ENCODE results near the gene COQ8A. TPM values are rescaled to one million over a fixed set of nuclear protein-coding genes. Genes with fewer than 3 reads are reported as not detected.
A peak's percentile ranks its signal among the peaks of the same experiment; 100 is the strongest.

The COQ8A gene
- total RNA-seq, 1 donor = 14.1 TPM

DNA sequence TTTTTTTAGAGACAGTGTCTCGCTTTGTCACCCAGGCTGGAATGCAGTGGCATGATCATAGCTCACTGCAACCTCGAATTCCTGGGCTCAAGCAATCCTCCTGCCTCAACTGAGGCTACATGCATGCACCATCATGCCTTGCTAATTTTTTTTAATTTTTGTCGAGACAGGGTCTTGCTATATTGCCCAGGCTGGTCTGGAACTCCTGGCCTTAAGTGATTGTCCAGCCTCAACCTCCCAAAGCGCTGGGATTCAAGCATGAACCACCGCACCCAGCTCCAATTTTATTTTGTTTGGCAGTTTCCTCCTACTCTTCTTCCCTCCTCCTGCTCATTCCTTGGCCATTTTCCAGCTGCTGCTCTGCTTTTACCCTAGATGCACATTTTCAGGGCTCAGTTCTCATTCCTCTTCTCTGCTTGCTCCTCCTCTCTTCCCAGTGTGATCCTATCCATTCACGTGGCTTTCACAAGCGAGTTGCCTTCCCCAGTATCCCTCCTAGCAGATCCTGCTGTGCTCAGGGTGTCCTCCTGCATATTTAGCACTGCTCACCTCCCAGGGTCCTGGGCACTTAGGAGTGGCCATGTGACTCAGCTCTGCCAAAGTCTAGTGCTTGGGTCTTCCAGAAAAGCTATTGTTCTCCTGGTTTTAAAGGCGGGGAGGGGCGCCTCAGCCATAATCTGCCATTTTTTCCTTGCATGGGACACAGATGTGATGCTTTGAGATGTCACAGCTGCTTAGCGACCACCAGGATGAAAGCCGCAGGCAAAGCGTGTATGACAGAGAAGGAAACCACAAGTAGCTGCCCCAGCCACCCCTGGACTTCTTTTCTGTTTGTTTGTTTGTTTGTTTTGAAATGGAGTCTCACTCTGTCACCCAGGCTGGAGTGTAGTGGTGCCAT, 36.0 kb upstream of the COQ8A start:
- Histone ChIP-seq H3K79me2 (ENCODE audit: insufficient read depth, low read length) (no peaks in the 10 kb centered on the region), H2AFZ (ENCODE audit: low read length) (peak overlapping the region; percentile 65), H3K4me1 (ENCODE audit: insufficient read depth, low read length) (peaks cover 8% of the 10 kb centered on the region), H3K4me2 (ENCODE audit: insufficient read depth, low read length) (no peak overlapping the region), H3K36me3 (ENCODE audit: insufficient read depth, low read length) (no peaks in the 10 kb centered on the region), H4K20me1 (ENCODE audit: insufficient read depth, low read length) (no peaks in the 10 kb centered on the region), H3K4me3 (ENCODE audit: insufficient read depth, low read length) (no peak overlapping the region), H3K9me3 (ENCODE audit: low read depth, low read length) (no peaks in the 10 kb centered on the region), H3K27ac (ENCODE audit: low read depth, low read length) (no peak overlapping the region), H3K27me3 (ENCODE audit: insufficient read depth, low read length) (no peaks in the 10 kb centered on the region)
- no peak for DNase-seq (ENCODE audit: insufficient read length, low spot score, missing footprints)
- TF ChIP-seq, protein P1, sequence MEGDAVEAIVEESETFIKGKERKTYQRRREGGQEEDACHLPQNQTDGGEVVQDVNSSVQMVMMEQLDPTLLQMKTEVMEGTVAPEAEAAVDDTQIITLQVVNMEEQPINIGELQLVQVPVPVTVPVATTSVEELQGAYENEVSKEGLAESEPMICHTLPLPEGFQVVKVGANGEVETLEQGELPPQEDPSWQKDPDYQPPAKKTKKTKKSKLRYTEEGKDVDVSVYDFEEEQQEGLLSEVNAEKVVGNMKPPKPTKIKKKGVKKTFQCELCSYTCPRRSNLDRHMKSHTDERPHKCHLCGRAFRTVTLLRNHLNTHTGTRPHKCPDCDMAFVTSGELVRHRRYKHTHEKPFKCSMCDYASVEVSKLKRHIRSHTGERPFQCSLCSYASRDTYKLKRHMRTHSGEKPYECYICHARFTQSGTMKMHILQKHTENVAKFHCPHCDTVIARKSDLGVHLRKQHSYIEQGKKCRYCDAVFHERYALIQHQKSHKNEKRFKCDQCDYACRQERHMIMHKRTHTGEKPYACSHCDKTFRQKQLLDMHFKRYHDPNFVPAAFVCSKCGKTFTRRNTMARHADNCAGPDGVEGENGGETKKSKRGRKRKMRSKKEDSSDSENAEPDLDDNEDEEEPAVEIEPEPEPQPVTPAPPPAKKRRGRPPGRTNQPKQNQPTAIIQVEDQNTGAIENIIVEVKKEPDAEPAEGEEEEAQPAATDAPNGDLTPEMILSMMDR (IDR thresholded peaks at IDR 0.05; ENCODE audit: extremely low read depth, low read depth, low read length) = no peak

- Histone ChIP-seq H2AFZ (ENCODE audit: low read length) (no peak overlapping the region), H4K20me1 (ENCODE audit: insufficient read depth, low read length) (no peaks in the 10 kb centered on the region), H3K27ac (ENCODE audit: low read depth, low read length) (no peak overlapping the region), H3K9me3 (ENCODE audit: low read depth, low read length) (no peaks in the 10 kb centered on the region), H3K4me1 (ENCODE audit: insufficient read depth, low read length) (peaks cover 8% of the 10 kb centered on the region), H3K4me3 (ENCODE audit: insufficient read depth, low read length) (no peak overlapping the region), H3K4me2 (ENCODE audit: insufficient read depth, low read length) (no peak overlapping the region), H3K36me3 (ENCODE audit: insufficient read depth, low read length) (no peaks in the 10 kb centered on the region), H3K79me2 (ENCODE audit: insufficient read depth, low read length) (no peaks in the 10 kb centered on the region), H3K27me3 (ENCODE audit: insufficient read depth, low read length) (no peaks in the 10 kb centered on the region)
- no peak for DNase-seq (ENCODE audit: insufficient read length, low spot score, missing footprints)
- TF ChIP-seq, protein P1 (IDR thresholded peaks at IDR 0.05; ENCODE audit: extremely low read depth, low read depth, low read length) = no peak
Observed at GRCh38 chr1:226904772-226905171, 35.3 kb upstream of the COQ8A start.

DNA sequence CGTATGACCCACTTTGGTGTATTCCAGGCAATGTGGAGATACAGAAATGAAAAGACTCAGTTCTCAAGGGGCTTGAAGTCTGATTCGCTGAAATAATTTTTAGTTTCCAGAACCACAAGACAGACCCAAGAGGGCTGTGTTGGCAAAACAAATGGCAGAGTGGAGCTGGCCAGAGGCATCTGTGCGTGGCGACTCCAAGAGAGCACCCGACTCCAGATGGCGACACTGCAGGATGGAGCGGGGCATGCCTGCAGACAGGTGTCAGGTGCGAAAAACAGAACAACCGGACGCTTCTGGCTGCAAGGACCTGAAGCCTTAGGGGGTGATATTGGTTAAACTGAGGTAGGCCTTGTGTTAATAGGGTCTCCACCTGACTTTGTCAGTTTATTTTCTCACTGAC, 31.7 kb upstream of the COQ8A start:
- Histone ChIP-seq H3K4me2 (ENCODE audit: insufficient read depth, low read length) (no peak overlapping the region), H3K27ac (ENCODE audit: low read depth, low read length) (no peak overlapping the region), H3K4me1 (ENCODE audit: insufficient read depth, low read length) (peaks cover 8% of the 10 kb centered on the region), H3K4me3 (ENCODE audit: insufficient read depth, low read length) (no peak overlapping the region), H3K27me3 (ENCODE audit: insufficient read depth, low read length) (no peaks in the 10 kb centered on the region), H4K20me1 (ENCODE audit: insufficient read depth, low read length) (no peaks in the 10 kb centered on the region), H3K79me2 (ENCODE audit: insufficient read depth, low read length) (no peaks in the 10 kb centered on the region), H3K36me3 (ENCODE audit: insufficient read depth, low read length) (no peaks in the 10 kb centered on the region), H2AFZ (ENCODE audit: low read length) (no peak overlapping the region), H3K9me3 (ENCODE audit: low read depth, low read length) (no peaks in the 10 kb centered on the region)
- no peak for DNase-seq (ENCODE audit: insufficient read length, low spot score, missing footprints)
- TF ChIP-seq, protein P1 (IDR thresholded peaks at IDR 0.05; ENCODE audit: extremely low read depth, low read depth, low read length) = no peak

GRCh38 chr1:226908913-226909312, 31.2 kb upstream of the COQ8A start:
- TF ChIP-seq, protein P1 (IDR thresholded peaks at IDR 0.05; ENCODE audit: extremely low read depth, low read depth, low read length) = no peak

More at GRCh38 chr1:226908913-226909312, 31.2 kb upstream of the COQ8A start:
- H3K79me2 ChIP-seq (ENCODE audit: insufficient read depth, low read length) = no peaks in the 10 kb centered on the region
- no peak overlapping the region for H2AFZ ChIP-seq (ENCODE audit: low read length)
- no peak for DNase-seq (ENCODE audit: insufficient read length, low spot score, missing footprints)
- H3K36me3 ChIP-seq (ENCODE audit: insufficient read depth, low read length) = no peaks in the 10 kb centered on the region
- peaks cover 4% of the 10 kb centered on the region for H3K4me1 ChIP-seq (ENCODE audit: insufficient read depth, low read length)
- no peak overlapping the region for H3K4me3 ChIP-seq (ENCODE audit: insufficient read depth, low read length)
- no peaks in the 10 kb centered on the region for H3K9me3 ChIP-seq (ENCODE audit: low read depth, low read length)
- no peak overlapping the region for H3K27ac ChIP-seq (ENCODE audit: low read depth, low read length)
- no peaks in the 10 kb centered on the region for H3K27me3 ChIP-seq (ENCODE audit: insufficient read depth, low read length)
- H3K4me2 ChIP-seq (ENCODE audit: insufficient read depth, low read length) = no peak overlapping the region
- H4K20me1 ChIP-seq (ENCODE audit: insufficient read depth, low read length) = no peaks in the 10 kb centered on the region

Data from osteoblast (primary cell).